Fibroblast of villous mesenchyme (primary cell): ENCODE measurements around the gene SMC5. TPM values are rescaled to one million over a fixed set of nuclear protein-coding genes. Genes with fewer than 3 reads are reported as not detected.

Source experiments
- DNase-seq: peaks from one replicate; pipeline ENCODE4 v3.0.0-alpha.2; 2010; ENCODE audit warnings: low read depth
- H3K4me3 ChIP-seq: 2 replicates; pipeline ENCODE4 v1.5.1; 2011; ENCODE audit warnings: low read depth, mild to moderate bottlenecking, low read length
- CTCF ChIP-seq: IDR thresholded peaks from 2 replicates; pipeline ENCODE4 v1.5.1; 2012; ENCODE audit warnings: low read depth, mild to moderate bottlenecking, low read length; ENCODE audit not compliant: insufficient read depth
- total RNA-seq: library from RNA; depleted of rRNA; stranded (reverse); fragments of >200 nt; gene quantifications from 2 replicates; pipeline ENCODE4 v1.2.3, GENCODE V29; 2012

The SMC5 gene
- total RNA-seq, 1 donor = 39.3 TPM

GRCh38 chr9:70352356-70352755, 93.6 kb downstream of the SMC5 start:
- no peak overlapping the region for H3K4me3 ChIP-seq
- DNase-seq = peak; percentile 48
- no peak for TF ChIP-seq CTCF

GRCh38 chr9:70352802-70353201, 94.0 kb downstream of the SMC5 start:
- H3K4me3 ChIP-seq = no peak overlapping the region
- peak; percentile 40 for TF ChIP-seq CTCF
- peak; percentile 23 for DNase-seq

DNA sequence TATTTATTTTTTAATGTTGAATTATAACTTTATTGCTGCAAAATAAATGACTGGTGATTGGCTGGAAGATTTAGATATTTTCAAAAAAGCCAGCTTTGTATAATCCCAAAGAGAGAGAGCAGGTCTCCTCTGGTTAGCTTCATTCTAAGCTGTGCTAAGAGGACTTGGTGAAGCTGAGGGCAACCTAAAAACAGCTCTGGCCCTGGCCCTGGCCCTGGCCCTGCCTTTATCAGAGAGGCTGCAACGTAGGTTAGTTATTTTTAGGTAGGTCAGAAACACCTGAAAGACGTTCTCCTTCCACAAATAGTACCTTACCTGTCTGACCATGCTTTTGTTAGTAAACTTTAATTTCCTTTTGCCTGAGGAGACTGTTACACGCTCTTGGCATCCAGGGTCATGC, 97.0 kb downstream of the SMC5 start:
- no peak for DNase-seq
- no peak overlapping the region for H3K4me3 ChIP-seq

GRCh38 chr9:70362952-70363351, 104.2 kb downstream of the SMC5 start:
- no peak for DNase-seq
- no peak overlapping the region for H3K4me3 ChIP-seq
- TF ChIP-seq CTCF = no peak

More for the DNA sequence above, 97.0 kb downstream of the SMC5 start:
- TF ChIP-seq CTCF = no peak

DNA sequence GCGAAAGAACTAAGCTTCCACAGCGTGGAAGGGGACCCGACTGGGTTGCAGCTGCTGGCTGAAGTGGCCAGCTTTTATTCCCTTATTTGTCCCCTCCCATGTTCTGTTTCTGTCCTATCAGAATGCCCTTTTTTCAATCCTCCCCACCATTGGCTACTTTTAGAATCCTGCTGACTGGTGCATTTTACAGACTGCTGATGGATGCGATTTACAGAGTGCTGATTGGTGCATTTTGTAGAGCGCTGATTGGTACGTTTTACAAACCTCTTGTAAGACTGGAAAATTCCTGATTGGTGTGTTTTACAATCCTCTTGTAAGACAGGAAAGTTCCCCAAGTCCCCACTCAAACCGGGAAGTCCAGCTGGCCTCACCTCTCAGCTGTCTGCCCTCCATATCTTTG, 105.0 kb downstream of the SMC5 start:
- DNase-seq = no peak
- no peak for TF ChIP-seq CTCF
- H3K4me3 ChIP-seq = no peak overlapping the region

- no peak for TF ChIP-seq CTCF
- DNase-seq = peak; percentile 29
These were observed 108.6 kb downstream of the SMC5 start for GRCh38 chr9:70367305-70367930.

More at GRCh38 chr9:70367305-70367930, 108.6 kb downstream of the SMC5 start:
- no peak overlapping the region for H3K4me3 ChIP-seq
